T-helper 2 cell treated with Interferon-gamma antibody and Interleukin-4, amounts not matched to agents 100 ng/mL and 5 ng/mL, for 36 hours (primary cell): ENCODE measurements around the gene CACNA2D4. TPM values are rescaled to one million over a fixed set of nuclear protein-coding genes. Genes with fewer than 3 reads are reported as not detected.

Source experiments
- intact Hi-C: fragments of 100-400 bp; cut with micrococcal nuclease; formaldehyde crosslinking; loops from one replicate; pipeline ENCODE4 v1.15.1; 2023
- total RNA-seq: library from RNA; stranded (reverse); gene quantifications from 2 replicates; pipeline ENCODE4 v1.2.3, GENCODE V29; 2022

The CACNA2D4 gene
- total RNA-seq, 1 donor from 2014 or later = 15.3 TPM

- intact Hi-C loops = no loop called here
Observed at GRCh38 chr12:1934068-1934467, 15.6 kb upstream of the CACNA2D4 start.

GRCh38 chr12:1933342-1934051 is 15.0 kb upstream of the CACNA2D4 start:
- intact Hi-C loops = no loop called here

- intact Hi-C loops = no loop called here
Observed at GRCh38 chr12:1932264-1932777, 13.9 kb upstream of the CACNA2D4 start.

- intact Hi-C loops = no loop called here
Observed at GRCh38 chr12:1931642-1932041, 13.2 kb upstream of the CACNA2D4 start.

- intact Hi-C loops = no loop called here
Observed at GRCh38 chr12:1930803-1931597, 12.5 kb upstream of the CACNA2D4 start.

GRCh38 chr12:1929985-1930802 is 11.7 kb upstream of the CACNA2D4 start:
- intact Hi-C loops = no loop called here

GRCh38 chr12:1929241-1929984 is 11.0 kb upstream of the CACNA2D4 start:
- intact Hi-C loops = no loop called here

GRCh38 chr12:1928439-1929121 is 10.1 kb upstream of the CACNA2D4 start:
- intact Hi-C loops = no loop called here

GRCh38 chr12:1927751-1928351 is 9.4 kb upstream of the CACNA2D4 start:
- intact Hi-C loops = no loop called here

- intact Hi-C loops = no loop called here
Observed at GRCh38 chr12:1927051-1927680, 8.7 kb upstream of the CACNA2D4 start.

GRCh38 chr12:1926251-1926657 is 7.8 kb upstream of the CACNA2D4 start:
- intact Hi-C loops = no loop called here

- intact Hi-C loops = no loop called here
Observed at GRCh38 chr12:1925684-1926006, 7.2 kb upstream of the CACNA2D4 start.

- intact Hi-C loops = no loop called here
Observed at GRCh38 chr12:1924996-1925683, 6.7 kb upstream of the CACNA2D4 start.

GRCh38 chr12:1922985-1923384 is 4.5 kb upstream of the CACNA2D4 start:
- intact Hi-C loops = no loop called here

- intact Hi-C loops = no loop called here
Observed at GRCh38 chr12:1922075-1922709, 3.7 kb upstream of the CACNA2D4 start.

GRCh38 chr12:1920971-1921370 is 2.5 kb upstream of the CACNA2D4 start:
- intact Hi-C loops = no loop called here

GRCh38 chr12:1920436-1920835 is 2.0 kb upstream of the CACNA2D4 start:
- intact Hi-C loops = no loop called here

- intact Hi-C loops = no loop called here
Observed at GRCh38 chr12:1919763-1920162, 1.3 kb upstream of the CACNA2D4 start.

- intact Hi-C loops = no loop called here
Observed at GRCh38 chr12:1919284-1919683, 832 bp upstream of the CACNA2D4 start.
